HUES6 (cell line): ENCODE measurements around the gene CCDC85C.
"Not testable (repeated sequence)": the region's sequence is repeated elsewhere in the genome, so short reads cannot be mapped to it uniquely, and the experiment has no call there.

Experiments used
- H3K27ac ChIP-seq: 2 replicates; pipeline ENCODE4 v1.7.0; 2013; ENCODE audit warnings: low read depth, mild to moderate bottlenecking, low read length, inconsistent platforms
- H3K27me3 ChIP-seq: 2 replicates; pipeline ENCODE4 v1.6.1; 2013; ENCODE audit warnings: low read length; ENCODE audit not compliant: control insufficient read depth, insufficient read depth
- H3K36me3 ChIP-seq: 2 replicates; pipeline ENCODE4 v1.6.1; 2013; ENCODE audit warnings: low read length; ENCODE audit not compliant: control insufficient read depth, insufficient read depth
- H3K4me1 ChIP-seq: 2 replicates; pipeline ENCODE4 v1.6.1; 2013; ENCODE audit warnings: low read length; ENCODE audit not compliant: control insufficient read depth, insufficient read depth
- H3K4me3 ChIP-seq: 2 replicates; pipeline ENCODE4 v1.5.1; 2013; ENCODE audit warnings: low read depth, low read length
- H3K9ac ChIP-seq: one replicate; pipeline ENCODE4 v1.6.1; 2013; ENCODE audit warnings: mild to moderate bottlenecking, low read length
- H3K9me3 ChIP-seq: 2 replicates; pipeline ENCODE4 v1.6.1; 2013; ENCODE audit warnings: low read depth, low read length; ENCODE audit not compliant: control insufficient read depth, insufficient read depth

CCDC85C gene

DNA sequence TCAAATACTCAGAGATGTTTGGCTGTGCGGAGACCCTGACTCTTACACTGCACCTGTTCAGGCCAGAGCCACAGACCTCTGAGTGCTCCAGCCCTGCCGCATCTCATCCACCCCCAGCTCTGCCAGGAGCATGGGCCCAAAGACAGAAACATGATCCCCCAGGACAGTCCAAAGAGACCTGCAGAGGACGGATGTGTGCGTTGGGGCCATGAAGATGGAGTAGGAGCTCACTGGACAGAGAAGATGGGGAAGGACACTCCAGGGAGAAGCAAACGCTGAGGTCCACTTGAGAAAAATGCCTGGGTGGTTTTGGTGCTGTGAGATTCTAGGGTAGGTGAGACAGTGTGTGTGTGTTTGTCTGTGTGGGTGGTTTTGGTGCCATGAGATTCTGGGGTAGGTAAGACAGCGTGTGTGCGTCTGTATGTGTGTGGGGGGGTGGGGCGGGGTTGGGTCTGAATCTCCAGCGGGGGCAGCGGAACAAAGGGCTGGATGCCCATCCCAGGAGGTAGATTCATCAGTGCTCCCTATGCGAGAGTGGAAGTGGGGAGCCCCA is 40.1 kb upstream of the CCDC85C start:
- peak overlapping the region; percentile 71 for H3K4me3 ChIP-seq
- H3K9me3 ChIP-seq, result no peaks in the 10 kb centered on the region
- H3K9ac ChIP-seq, result no peak overlapping the region
- no peak overlapping the region for H3K27ac ChIP-seq
- no peaks in the 10 kb centered on the region for H3K36me3 ChIP-seq
- H3K27me3 ChIP-seq, result peaks cover 27% of the 10 kb centered on the region
- H3K4me1 ChIP-seq, result peaks cover 23% of the 10 kb centered on the region

DNA sequence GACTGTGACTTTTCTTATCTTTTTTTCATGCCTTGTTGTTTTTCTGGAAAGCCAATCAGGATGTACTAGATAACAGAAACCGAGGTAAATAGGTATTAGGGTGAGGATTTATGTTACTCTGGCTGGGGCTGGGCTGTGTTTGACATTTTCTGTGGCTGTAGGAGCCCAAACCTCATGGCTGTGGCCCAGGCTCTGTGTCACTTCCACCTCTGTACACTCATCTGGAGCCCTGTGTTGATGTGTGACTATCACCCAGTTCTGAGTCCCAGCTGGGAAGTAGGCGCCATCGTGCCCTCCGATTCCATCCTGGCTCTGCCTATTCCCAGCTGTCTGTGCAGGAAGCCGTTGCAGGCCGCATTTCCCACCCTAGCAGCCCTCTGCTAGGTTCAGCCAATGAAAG is 39.3 kb upstream of the CCDC85C start:
- Histone ChIP-seq H3K4me1 (peaks cover 21% of the 10 kb centered on the region), H3K27me3 (peaks cover 27% of the 10 kb centered on the region), H3K27ac (no peak overlapping the region), H3K4me3 (no peak overlapping the region), H3K9me3 (no peaks in the 10 kb centered on the region), H3K9ac (no peak overlapping the region), H3K36me3 (no peaks in the 10 kb centered on the region)

DNA sequence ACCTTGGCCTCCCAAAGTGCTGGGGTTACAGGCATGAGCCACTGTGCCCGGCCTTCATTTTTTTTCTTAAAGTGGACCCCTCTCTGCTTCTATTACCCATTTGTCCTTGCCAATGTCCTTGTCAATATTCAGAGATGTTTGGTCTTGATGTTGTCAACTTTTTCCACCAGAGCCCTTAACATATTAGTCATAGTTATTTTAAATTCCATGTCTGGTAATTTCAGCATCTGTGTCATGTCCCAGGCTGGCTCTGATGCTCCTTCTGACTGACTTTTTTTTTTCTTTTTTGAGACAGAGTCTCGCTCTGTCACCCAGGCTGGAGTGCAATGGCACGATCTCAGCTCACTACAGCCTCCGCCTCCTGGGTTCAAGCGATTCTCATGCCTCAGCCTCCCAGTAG is 38.8 kb upstream of the CCDC85C start:
- peaks cover 27% of the 10 kb centered on the region for H3K27me3 ChIP-seq
- not testable (repeated sequence) for H3K36me3 ChIP-seq

DNA sequence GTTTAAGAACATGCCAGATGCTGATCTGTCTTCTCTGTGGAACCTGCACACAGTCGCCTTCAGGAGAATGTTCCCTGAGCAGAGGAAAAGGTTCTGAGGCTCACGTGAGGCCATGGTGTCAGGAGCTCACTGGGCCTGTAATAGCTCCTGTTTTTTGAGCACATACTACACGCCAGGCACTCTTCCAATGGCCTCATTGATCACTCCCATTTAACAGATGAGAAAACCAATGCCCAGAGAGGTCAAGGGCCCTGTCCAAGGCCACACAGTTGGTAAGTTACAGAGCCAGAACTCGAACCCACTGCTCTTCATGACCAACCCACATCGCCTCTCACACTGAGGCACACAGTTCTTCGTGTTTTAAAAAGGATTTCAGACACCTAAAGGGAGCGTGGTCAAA is 33.6 kb upstream of the CCDC85C start:
- Histone ChIP-seq H3K4me1 (peaks cover 3% of the 10 kb centered on the region; the same call in 1 of the 2 replicates), H3K27me3 (no peaks in the 10 kb centered on the region), H3K4me3 (no peak overlapping the region), H3K9me3 (no peaks in the 10 kb centered on the region), H3K9ac (no peak overlapping the region), H3K36me3 (no peaks in the 10 kb centered on the region), H3K27ac (no peak overlapping the region)

More for the DNA sequence above, 38.8 kb upstream of the CCDC85C start:
- not testable (repeated sequence) for H3K9ac ChIP-seq, H3K27ac ChIP-seq, H3K4me3 ChIP-seq, H3K9me3 ChIP-seq
- peaks cover 15% of the 10 kb centered on the region for H3K4me1 ChIP-seq

DNA sequence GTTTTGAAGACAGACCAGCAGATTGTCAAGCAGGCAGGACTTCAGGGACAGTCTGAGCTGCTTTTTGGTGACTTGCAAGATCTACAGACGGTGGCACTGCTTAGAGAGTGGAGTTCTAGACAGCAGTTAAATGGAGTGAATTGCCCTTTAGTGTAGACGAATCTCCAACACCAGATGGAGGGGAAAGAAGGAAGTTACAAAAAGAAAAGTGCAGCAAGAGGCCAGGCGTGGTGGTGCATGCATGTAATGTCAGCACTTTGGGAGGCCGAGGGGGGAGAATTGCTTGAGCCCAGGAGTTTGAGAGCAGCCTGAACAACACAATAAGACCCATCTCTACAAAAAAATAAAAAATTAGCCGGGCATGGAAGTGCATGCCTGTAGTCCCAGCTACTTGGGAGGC is 32.5 kb upstream of the CCDC85C start:
- Histone ChIP-seq H3K27ac (no peak overlapping the region), H3K4me1 (peaks cover 3% of the 10 kb centered on the region; the same call in 1 of the 2 replicates), H3K4me3 (no peak overlapping the region), H3K9ac (no peak overlapping the region), H3K9me3 (no peaks in the 10 kb centered on the region), H3K36me3 (no peaks in the 10 kb centered on the region), H3K27me3 (no peaks in the 10 kb centered on the region)

DNA sequence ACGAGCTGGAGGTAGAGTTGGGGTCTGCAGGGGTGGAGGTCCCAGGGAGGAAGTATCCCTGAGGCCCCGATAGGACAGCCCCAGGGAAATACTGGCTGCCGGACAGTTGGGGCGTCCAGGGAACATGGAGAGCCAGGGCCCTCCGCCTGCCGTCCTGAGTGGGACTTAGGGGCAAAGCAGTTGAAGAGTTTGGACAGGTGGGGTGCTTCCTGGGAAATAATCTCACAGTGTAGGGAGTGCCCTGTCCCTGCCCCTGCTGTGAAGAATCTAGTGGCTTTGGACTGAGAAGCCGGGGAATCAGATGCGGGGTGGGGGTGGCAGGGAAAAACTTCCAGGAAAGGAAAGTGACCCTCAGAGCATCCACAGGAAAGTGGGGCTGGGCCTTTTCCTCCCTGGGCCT is 31.1 kb upstream of the CCDC85C start:
- H3K4me1 ChIP-seq, result peaks cover 3% of the 10 kb centered on the region; the same call in 1 of the 2 replicates
- no peak overlapping the region for H3K4me3 ChIP-seq
- H3K27me3 ChIP-seq, result no peaks in the 10 kb centered on the region
- H3K36me3 ChIP-seq, result no peaks in the 10 kb centered on the region
- no peak overlapping the region for H3K9ac ChIP-seq
- no peak overlapping the region for H3K27ac ChIP-seq
- no peaks in the 10 kb centered on the region for H3K9me3 ChIP-seq

DNA sequence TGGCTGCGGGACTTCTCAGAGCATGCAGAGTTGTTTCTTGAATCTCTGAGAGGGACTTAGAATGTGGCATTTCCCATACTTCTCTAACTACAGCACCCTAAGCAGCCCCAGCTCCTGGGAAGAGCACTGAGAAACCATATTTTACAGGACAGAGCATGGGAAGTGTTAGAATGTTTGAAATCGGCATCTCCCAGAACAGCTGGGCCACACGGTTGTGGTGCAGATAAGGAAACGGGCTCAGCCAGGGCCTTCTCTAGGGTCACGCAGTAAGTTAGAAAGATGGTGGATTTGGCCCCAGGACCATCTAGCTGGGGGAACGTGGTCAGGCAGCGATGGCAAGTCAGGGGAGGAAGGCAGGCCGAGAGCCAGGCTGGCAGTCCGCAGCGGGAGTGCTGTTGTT is 30.4 kb upstream of the CCDC85C start:
- Histone ChIP-seq H3K9ac (no peak overlapping the region), H3K36me3 (no peaks in the 10 kb centered on the region), H3K4me1 (peaks cover 3% of the 10 kb centered on the region; the same call in 1 of the 2 replicates), H3K27ac (no peak overlapping the region), H3K27me3 (no peaks in the 10 kb centered on the region), H3K9me3 (no peaks in the 10 kb centered on the region), H3K4me3 (no peak overlapping the region)

DNA sequence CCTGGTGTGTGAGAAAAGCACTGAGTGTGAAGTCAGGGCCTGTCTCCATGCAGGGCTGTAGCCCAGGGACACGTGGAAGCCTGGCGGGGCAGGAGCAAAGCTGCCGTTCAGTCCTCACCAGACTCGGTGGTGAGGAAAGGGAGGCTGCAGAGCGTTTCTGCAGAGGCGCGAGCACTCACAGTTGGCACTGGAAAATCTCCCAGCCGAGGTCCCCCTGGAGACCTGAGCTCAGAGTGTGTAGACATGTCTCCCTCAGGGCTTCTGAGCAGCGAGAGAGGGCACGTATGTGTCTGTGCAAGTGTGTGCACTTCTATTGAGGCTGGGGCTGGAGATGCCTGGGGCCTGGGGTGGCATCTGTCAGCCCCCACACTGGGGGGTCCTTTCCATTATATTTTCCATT is 29.9 kb upstream of the CCDC85C start:
- no peaks in the 10 kb centered on the region for H3K36me3 ChIP-seq
- no peak overlapping the region for H3K4me3 ChIP-seq
- no peaks in the 10 kb centered on the region for H3K9me3 ChIP-seq
- H3K27ac ChIP-seq, result no peak overlapping the region
- no peaks in the 10 kb centered on the region for H3K27me3 ChIP-seq
- no peak overlapping the region for H3K9ac ChIP-seq
- H3K4me1 ChIP-seq, result peaks cover 3% of the 10 kb centered on the region; the same call in 1 of the 2 replicates

DNA sequence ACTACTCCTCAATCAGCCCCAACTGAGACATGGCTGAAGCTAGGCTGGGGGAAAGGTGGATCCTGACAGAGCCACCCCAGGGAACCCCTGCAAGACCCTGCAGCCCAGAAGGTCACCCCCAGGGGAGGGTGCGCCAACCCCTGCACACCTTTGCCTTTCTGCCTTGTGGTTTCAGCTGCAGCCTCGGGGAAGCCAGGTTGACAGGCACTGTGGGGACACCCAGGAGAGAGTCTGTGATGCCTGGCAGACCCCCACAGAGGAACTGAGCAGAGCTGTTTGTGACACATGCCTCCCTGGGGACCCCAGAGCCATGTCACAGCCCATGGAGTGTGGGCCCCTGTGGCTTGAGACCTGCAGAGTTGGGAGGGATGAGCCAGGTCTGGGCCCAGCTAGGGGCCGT is 29.1 kb upstream of the CCDC85C start:
- no peaks in the 10 kb centered on the region for H3K36me3 ChIP-seq
- no peaks in the 10 kb centered on the region for H3K9me3 ChIP-seq
- H3K4me1 ChIP-seq, result peaks cover 5% of the 10 kb centered on the region; the same call in 1 of the 2 replicates
- H3K27ac ChIP-seq, result no peak overlapping the region
- no peak overlapping the region for H3K9ac ChIP-seq
- H3K4me3 ChIP-seq, result no peak overlapping the region
- H3K27me3 ChIP-seq, result no peaks in the 10 kb centered on the region

DNA sequence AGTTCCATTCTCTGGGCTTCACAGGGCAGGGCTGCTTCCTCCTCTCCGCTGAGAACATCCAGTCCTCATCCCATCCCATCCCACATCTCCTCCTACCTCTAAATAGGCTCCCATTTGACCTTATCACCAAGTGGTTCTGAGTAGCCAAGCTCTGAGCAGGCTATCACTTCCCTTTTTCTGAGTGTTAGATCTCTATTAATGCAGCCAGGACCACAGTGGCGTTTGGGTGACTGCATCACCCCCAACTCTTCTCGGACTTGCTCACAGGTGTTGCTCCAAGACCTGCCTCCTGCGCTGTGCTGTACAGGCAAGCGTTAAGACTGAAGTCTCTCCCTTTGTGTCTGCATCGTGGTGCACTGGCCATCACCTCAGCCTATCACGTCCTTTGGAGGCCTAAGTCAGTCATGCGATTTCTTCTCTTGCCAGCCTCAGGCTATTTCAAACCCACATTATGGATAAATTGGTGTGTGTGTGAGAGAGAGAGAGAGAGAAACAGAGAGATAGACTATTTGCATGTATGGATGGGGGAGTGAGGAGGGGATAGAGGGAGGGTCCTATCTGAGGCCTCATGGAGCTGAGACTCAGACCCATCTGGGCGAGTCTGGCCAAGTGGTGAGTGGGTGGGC is 28.5 kb upstream of the CCDC85C start:
- Histone ChIP-seq H3K9ac (no peak overlapping the region), H3K4me1 (peaks cover 5% of the 10 kb centered on the region; the same call in 1 of the 2 replicates)

DNA sequence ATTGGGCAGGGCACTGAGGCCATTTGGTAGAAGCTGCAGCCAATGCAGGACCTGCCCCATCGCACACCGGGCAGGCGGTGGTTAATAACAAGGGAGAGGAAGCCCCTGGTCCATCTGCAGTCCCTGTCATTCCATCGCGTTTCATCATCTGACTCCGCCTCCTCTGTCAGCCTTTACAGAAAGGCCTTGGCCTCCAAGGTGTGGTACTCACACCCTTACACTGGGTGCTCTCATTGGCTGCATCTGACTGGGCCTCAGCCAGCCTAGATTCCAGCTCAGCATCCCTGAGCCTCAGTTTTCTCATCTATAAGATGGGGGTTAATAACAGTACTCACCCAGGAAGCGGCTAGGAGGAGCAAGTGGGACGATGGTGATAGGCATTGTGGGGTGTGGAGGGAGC is 26.2 kb upstream of the CCDC85C start:
- H3K36me3 ChIP-seq, result no peaks in the 10 kb centered on the region
- no peak overlapping the region for H3K9ac ChIP-seq
- H3K4me1 ChIP-seq, result peaks cover 5% of the 10 kb centered on the region
- H3K4me3 ChIP-seq, result no peak overlapping the region
- H3K27me3 ChIP-seq, result no peaks in the 10 kb centered on the region
- no peaks in the 10 kb centered on the region for H3K9me3 ChIP-seq
- H3K27ac ChIP-seq, result no peak overlapping the region

More for the DNA sequence above, 28.5 kb upstream of the CCDC85C start:
- Histone ChIP-seq H3K36me3 (no peaks in the 10 kb centered on the region), H3K4me3 (no peak overlapping the region), H3K9me3 (no peaks in the 10 kb centered on the region), H3K27me3 (no peaks in the 10 kb centered on the region), H3K27ac (no peak overlapping the region)
